GM10847 (cell line): Measurements from ENCODE around the gene GFY.

Experiments
- POLR2A ChIP-seq: IDR thresholded peaks from 2 replicates; pipeline ENCODE4 v1.6.1; 2011; ENCODE audit not compliant: insufficient read length; ENCODE audit errors: extremely low read depth

The GFY gene

GRCh38 chr19:49425178-49425577 lies at the start of gene GFY:
TSS of gene GFY (plus strand) at chr19:49425388. CDS start at chr19:49426431, 1,043 bp downstream.
- TF ChIP-seq POLR2A = no peak

GRCh38 chr19:49378512-49378911 lies 46.7 kb upstream of the GFY start:
- no peak for TF ChIP-seq POLR2A

GRCh38 chr19:49380391-49380790 lies 44.8 kb upstream of the GFY start:
- no peak for TF ChIP-seq POLR2A

GRCh38 chr19:49382639-49383038 lies 42.5 kb upstream of the GFY start:
- no peak for TF ChIP-seq POLR2A

GRCh38 chr19:49383599-49383998 lies 41.6 kb upstream of the GFY start:
- TF ChIP-seq POLR2A = no peak

GRCh38 chr19:49387936-49388372 lies 37.2 kb upstream of the GFY start, which contains the start of gene KASH5:
TSS of gene KASH5 (plus strand) at chr19:49388249. CDS start at chr19:49390884, 2,635 bp downstream.
- no peak for TF ChIP-seq POLR2A

- TF ChIP-seq POLR2A = no peak
These were observed 35.8 kb upstream of the GFY start for GRCh38 chr19:49389406-49389805.

- no peak for TF ChIP-seq POLR2A
These were observed 34.9 kb upstream of the GFY start for GRCh38 chr19:49390131-49390928.

GRCh38 chr19:49390929-49391359 lies 34.2 kb upstream of the GFY start:
- TF ChIP-seq POLR2A = no peak

- no peak for TF ChIP-seq POLR2A
These were observed 33.4 kb upstream of the GFY start for GRCh38 chr19:49391581-49392399.

- TF ChIP-seq POLR2A = no peak
These were observed 31.3 kb upstream of the GFY start for GRCh38 chr19:49393881-49394280.

GRCh38 chr19:49395581-49396407 lies 29.4 kb upstream of the GFY start:
- TF ChIP-seq POLR2A = no peak

- no peak for TF ChIP-seq POLR2A
These were observed 28.3 kb upstream of the GFY start for GRCh38 chr19:49396738-49397505.

- TF ChIP-seq POLR2A = no peak
These were observed 27.1 kb upstream of the GFY start for GRCh38 chr19:49398001-49398615.

- no peak for TF ChIP-seq POLR2A
These were observed 26.3 kb upstream of the GFY start for GRCh38 chr19:49398931-49399330.

- TF ChIP-seq POLR2A = no peak
These were observed 25.2 kb upstream of the GFY start for GRCh38 chr19:49400029-49400428.
